H1 (cell line): ENCODE results near the gene TGFB1. TPM values are rescaled to one million over a fixed set of nuclear protein-coding genes. Genes with fewer than 3 reads are reported as not detected.
A peak's percentile ranks its signal among the peaks of the same experiment; 100 is the strongest.

Source experiments
- CTCF ChIA-PET: fragments of 300-600 bp; sonication (Branson Sonifier 250); formaldehyde crosslinking; loops from one replicate; lab custom pipeline; 2021; ENCODE audit not compliant: partially characterized antibody; lab: Charles Lee
- POLR2A ChIA-PET: fragments of 300-600 bp; sonication (Branson Sonifier 250); formaldehyde crosslinking; loops from one replicate; lab custom pipeline; 2021; ENCODE audit warnings: inconsistent platforms; ENCODE audit not compliant: partially characterized antibody; lab: Charles Lee
- DNase-seq, 2 experiments: peaks; one replicate each; pipeline versions ENCODE4 v3.0.0 to v3.0.0-alpha.2; 2010 to 2022; ENCODE audit warnings: low spot score in 2 of 2, low read depth in 1 of 2, mixed read lengths in 1 of 2
- FAIRE-seq: peaks from 2 replicates; lab custom pipeline; 2011; peaks lifted over from hg19 to GRCh38; lab: Jason Lieb, UNC
- H2AFZ ChIP-seq: 2 replicates; pipeline ENCODE4 v1.8.1; 2012; ENCODE audit warnings: low read length, inconsistent platforms
- H2AK5ac ChIP-seq: 2 replicates; pipeline ENCODE4 v1.6.1; 2013; ENCODE audit warnings: low read depth, low read length
- H2BK120ac ChIP-seq: replicated peaks from 2 replicates; pipeline ENCODE3; 2013; ENCODE audit warnings: low read depth, low read length, inconsistent platforms
- H2BK12ac ChIP-seq: 2 replicates; pipeline ENCODE4 v1.6.1; 2013; ENCODE audit warnings: low read depth, low read length
- H2BK15ac ChIP-seq: 2 replicates; pipeline ENCODE4 v1.6.1; 2013; ENCODE audit warnings: low read length
- H2BK20ac ChIP-seq: 2 replicates; pipeline ENCODE4 v1.6.1; 2013; ENCODE audit warnings: low read length
- H2BK5ac ChIP-seq: 2 replicates; pipeline ENCODE4 v1.6.1; 2013; ENCODE audit warnings: low read depth, low read length
- H3K14ac ChIP-seq: 2 replicates; pipeline ENCODE4 v1.6.1; 2013; ENCODE audit warnings: inconsistent platforms; ENCODE audit not compliant: insufficient read length
- H3K18ac ChIP-seq: 2 replicates; pipeline ENCODE4 v1.6.1; 2013; ENCODE audit warnings: low read length; ENCODE audit errors: extremely low read depth
- H3K23ac ChIP-seq: 2 replicates; pipeline ENCODE4 v1.6.1; 2013; ENCODE audit warnings: inconsistent platforms; ENCODE audit not compliant: insufficient read length
- H3K23me2 ChIP-seq: 2 replicates; pipeline ENCODE4 v1.6.1; 2013; ENCODE audit warnings: low read depth, low read length
- H3K27ac ChIP-seq: 2 replicates; pipeline ENCODE4 v1.6.1; 2011; ENCODE audit warnings: low read depth, low read length, inconsistent platforms
- H3K27me3 ChIP-seq, 4 experiments: replicated peaks in 1 of 4; 1 replicate in 1 of 4; 2 replicates in 3 of 4; pipeline versions ENCODE4 v1.6.1 to v1.8.1; 2011 to 2013; ENCODE audit warnings: low read length in 3 of 4, mild to moderate bottlenecking in 3 of 4, inconsistent platforms in 2 of 4, mixed read lengths in 2 of 4, moderate library complexity in 1 of 4; ENCODE audit not compliant: control insufficient read depth in 3 of 4, insufficient read depth in 3 of 4; ENCODE audit errors: extremely low read depth in 1 of 4
- H3K36me3 ChIP-seq, 4 experiments: 2 replicates each; pipeline versions ENCODE4 v1.6.1 to v1.8.1; 2011 to 2013; ENCODE audit warnings: mild to moderate bottlenecking in 4 of 4, low read length in 3 of 4, moderate library complexity in 2 of 4, control low read depth in 1 of 4, inconsistent platforms in 1 of 4; ENCODE audit not compliant: insufficient read depth in 4 of 4, control insufficient read depth in 2 of 4
- H3K4ac ChIP-seq: replicated peaks from 2 replicates; pipeline ENCODE3; 2013; ENCODE audit warnings: low read length, low read depth, mixed read lengths, inconsistent platforms; ENCODE audit not compliant: insufficient read length
- H3K4me1 ChIP-seq, 4 experiments: replicated peaks in 1 of 4; 1 replicate in 1 of 4; 2 replicates in 3 of 4; pipeline versions ENCODE4 v1.6.1 to v1.8.1; 2011 to 2013; ENCODE audit warnings: low read length in 3 of 4, inconsistent platforms in 2 of 4, mixed read lengths in 1 of 4; ENCODE audit not compliant: insufficient read depth in 4 of 4, control insufficient read depth in 3 of 4
- H3K4me2 ChIP-seq, 2 experiments: 2 replicates each; pipeline versions ENCODE4 v1.6.1 to v1.8.1; 2011 to 2013; ENCODE audit warnings: low read depth in 2 of 2, low read length in 2 of 2, control low read depth in 1 of 2, inconsistent platforms in 1 of 2, mild to moderate bottlenecking in 1 of 2; ENCODE audit not compliant: insufficient read depth in 1 of 2
- H3K4me3 ChIP-seq, 4 experiments: fragments of 200-600, 300-600 bp in 1 of 4; sonication (generic), shearing (Covaris generic), sonication (Bioruptor Twin) in 1 of 4; 2 replicates each; pipeline versions ENCODE4 v1.5.1 to v1.8.1; 2011 to 2016; ENCODE audit warnings: low read length in 4 of 4, low read depth in 3 of 4, control low read depth in 2 of 4, inconsistent platforms in 2 of 4, mild to moderate bottlenecking in 2 of 4, mixed read lengths in 1 of 4, moderate library complexity in 1 of 4; ENCODE audit not compliant: insufficient read depth in 2 of 4; ENCODE audit errors: extremely low read depth in 1 of 4
- H3K56ac ChIP-seq: replicated peaks from 2 replicates; pipeline ENCODE3; 2013; ENCODE audit warnings: low read depth, mild to moderate bottlenecking, mixed read lengths, low read length, inconsistent platforms; ENCODE audit not compliant: insufficient read length
- H3K79me1 ChIP-seq: 2 replicates; pipeline ENCODE4 v1.6.1; 2013; ENCODE audit warnings: low read depth, low read length, control low read depth
- H3K79me2 ChIP-seq, 2 experiments: 2 replicates each; pipeline versions ENCODE4 v1.6.1 to v1.8.1; 2012 to 2013; ENCODE audit warnings: low read length in 2 of 2, mild to moderate bottlenecking in 2 of 2, inconsistent platforms in 1 of 2; ENCODE audit not compliant: insufficient read depth in 2 of 2, control insufficient read depth in 1 of 2
- H3K9ac ChIP-seq, 4 experiments: replicated peaks in 1 of 4; 1 replicate in 1 of 4; 2 replicates in 3 of 4; pipeline versions ENCODE4 v1.6.1 to v1.8.1; 2011 to 2013; ENCODE audit warnings: low read depth in 3 of 4, low read length in 3 of 4, control low read depth in 2 of 4, mild to moderate bottlenecking in 2 of 4, moderate library complexity in 2 of 4, inconsistent platforms in 1 of 4; ENCODE audit errors: extremely low read depth in 1 of 4
- H3K9me3 ChIP-seq, 2 experiments: 2 replicates each; pipeline versions ENCODE4 v1.6.1 to v1.8.1; 2012 to 2013; ENCODE audit warnings: mild to moderate bottlenecking in 2 of 2, moderate library complexity in 2 of 2, control low read depth in 1 of 2, inconsistent platforms in 1 of 2, low read depth in 1 of 2, low read length in 1 of 2, mixed read lengths in 1 of 2; ENCODE audit not compliant: insufficient read depth in 2 of 2
- H4K20me1 ChIP-seq, 2 experiments: replicated peaks in 1 of 2; 2 replicates each; pipeline versions ENCODE3 to v1.8.1; 2011 to 2013; ENCODE audit warnings: inconsistent platforms in 2 of 2, low read length in 2 of 2, mild to moderate bottlenecking in 1 of 2; ENCODE audit not compliant: insufficient read depth in 2 of 2, control insufficient read depth in 1 of 2
- H4K5ac ChIP-seq: 2 replicates; pipeline ENCODE4 v1.6.1; 2013; ENCODE audit warnings: low read length, low read depth, mixed read lengths, inconsistent platforms; ENCODE audit not compliant: insufficient read length
- H4K8ac ChIP-seq: 2 replicates; pipeline ENCODE4 v1.8.0; 2013; ENCODE audit warnings: mild to moderate bottlenecking, moderate library complexity, low read length, inconsistent platforms; ENCODE audit not compliant: insufficient read depth; ENCODE audit errors: extremely low read depth
- H4K91ac ChIP-seq: replicated peaks from 2 replicates; pipeline ENCODE3; 2013; ENCODE audit warnings: low read length, mixed read lengths, inconsistent platforms; ENCODE audit not compliant: insufficient read length
- BCL11A ChIP-seq, 2 experiments: IDR thresholded peaks; one replicate each; pipeline ENCODE4 v1.6.1; 2011; ENCODE audit warnings: low read depth in 2 of 2, low read length in 2 of 2, mild to moderate bottlenecking in 2 of 2
- CHD2 ChIP-seq: IDR thresholded peaks from 2 replicates; pipeline ENCODE4 v1.6.1; 2012; ENCODE audit warnings: low read length, improper control_type of control experiment
- JUND ChIP-seq: IDR thresholded peaks from 2 replicates; pipeline ENCODE4 v1.6.1; 2011; ENCODE audit warnings: mild to moderate bottlenecking, improper control_type of control experiment, low read length
- KDM5A ChIP-seq: fragments of 200-600 bp; IDR thresholded peaks from 2 replicates; pipeline ENCODE4 v1.7.1; 2012; ENCODE audit warnings: mild to moderate bottlenecking, low read length, inconsistent platforms, mixed read lengths
- MAX ChIP-seq: IDR thresholded peaks from 2 replicates; pipeline ENCODE4 v1.6.1; 2012; ENCODE audit warnings: inconsistent platforms
- SIX5 ChIP-seq: IDR thresholded peaks from 2 replicates; pipeline ENCODE4 v1.6.1; 2011; ENCODE audit warnings: mild to moderate bottlenecking, low read depth, low read length
- TEAD4 ChIP-seq: IDR thresholded peaks from 2 replicates; pipeline ENCODE4 v1.6.1; 2012; ENCODE audit warnings: low read depth, low read length, inconsistent platforms, mixed read lengths
- USF2 ChIP-seq: IDR thresholded peaks from 2 replicates; pipeline ENCODE4 v1.6.1; 2011; ENCODE audit warnings: low read length, improper control_type of control experiment
- WGBS, 2 experiments: shearing (Covaris generic) in 1 of 2; methylation state at CpG; one replicate each; pipeline versions ENCODE4 v1.1.6 to v1.1.7; 2013 to 2015; ENCODE audit warnings: low lambda C conversion rate in 2 of 2, mixed read lengths in 2 of 2, inconsistent platforms in 1 of 2, low coverage in 1 of 2, missing lambda C conversion rate in 1 of 2; ENCODE audit not compliant: insufficient replicate concordance in 2 of 2, insufficient coverage in 1 of 2, insufficient read length in 1 of 2; ENCODE audit errors: extremely low coverage in 1 of 2, missing lambda C conversion rate in 1 of 2; 5-methylcytosine and 5-hydroxymethylcytosine counted together
- polyA plus RNA-seq, 7 experiments: library from polyadenylated mRNA; depleted of rRNA in 3 of 7; stranded (reverse) in 5 of 7; unstranded in 2 of 7; fragments of >200 nt in 5 of 7; fragments of 200-250 nt in 2 of 7; gene quantifications; 1 replicate in 5 of 7; 2 replicates in 1 of 7; 4 replicates in 1 of 7; pipeline versions ENCODE4 v1.2.1 to v1.2.3, GENCODE V29; 2011 to 2013; ENCODE audit warnings: missing spikeins in 2 of 7, mixed read lengths in 2 of 7
- total RNA-seq: library from RNA; stranded (reverse); fragmentation: NEBNext Ultra II Directional; extraction: Animal tissue kit (Norgen Biotek cat#: 25700); gene quantifications from 2 replicates; pipeline ENCODE4 v1.2.1, GENCODE V29; 2021

The TGFB1 gene
- total and polyA plus RNA-seq, 2 of the 8 experiments (the other 6 are each of a cell fraction or from before 2014, with no cell fraction given) = 1.7 to 10.6 TPM

GRCh38 chr19:41356984-41357739, 3.4 kb upstream of the TGFB1 start:
- no peak overlapping the region for H2BK15ac ChIP-seq
- CTCF ChIA-PET = interaction anchor here (0.6 to 8.0 kb wide), 8 partner anchors 14 to 922 kb away, joined by 3 to 33 read pairs (median 3); no protein-coding TSS in a partner anchor

More at GRCh38 chr19:41356984-41357739, 3.4 kb upstream of the TGFB1 start:
- Histone ChIP-seq H3K14ac (no peak overlapping the region), H3K27me3 (peaks cover 2 to 14% (median 9%) of the 10 kb centered on the region in 4 experiments; a peak in 6 of 7 replicates), H3K18ac (no peak overlapping the region), H3K27ac (no peak overlapping the region), H3K56ac (no peak overlapping the region), H2BK20ac (no peak overlapping the region; the same call in 1 of the 2 replicates), H3K79me2 (no peaks in the 10 kb centered on the region), H2BK12ac (no peak overlapping the region), H2AK5ac (0 out of 2 replicates have a peak overlapping the region, but pooled peaks have one; percentile 9), H2BK120ac (no peak overlapping the region), H4K8ac (no peak overlapping the region), H4K5ac (no peak overlapping the region), H4K91ac (no peak overlapping the region), H3K23me2 (peaks cover 13% of the 10 kb centered on the region; the same call in 1 of the 2 replicates), H3K4me2 (no peak overlapping the region), H4K20me1 (peaks cover 0 to 7% of the 10 kb centered on the region in 2 experiments), H3K79me1 (no peaks in the 10 kb centered on the region; the same call in 1 of the 2 replicates), H3K4ac (no peak overlapping the region), H3K4me3 (no peak overlapping the region), H3K36me3 (no peaks in the 10 kb centered on the region), H2BK5ac (no peak overlapping the region), H3K9ac (no peak overlapping the region), H2AFZ (no peak overlapping the region), H3K9me3 (no peaks in the 10 kb centered on the region), H3K4me1 (peaks cover 0 to 7% (median 0%) of the 10 kb centered on the region in 4 experiments; a peak in 5 of 7 replicates), H3K23ac (no peak overlapping the region)
- WGBS, 2 experiments = 90% methylated on average over 11 of the region's 11 CpGs; no CpG with 5 or more reads in 1 of the 2 experiments
- FAIRE-seq = no peak
- POLR2A ChIA-PET = interaction anchor here (1.0 to 1.5 kb wide), 5 partner anchors 15 to 82 kb away, joined by 3 to 4 read pairs (median 3); partner anchors contain the start of gene DMAC2
- TF ChIP-seq JUND (no peak), USF2 (no peak), SIX5 (no peak), CHD2 (no peak), KDM5A (no peak), TEAD4 (no peak), BCL11A (IDR thresholded peaks at IDR 0.05; ENCODE audit: low read depth in 2 of 2, low read length in 2 of 2) (no peak), MAX (no peak)
- no peak for DNase-seq
